Keratinocyte (primary cell): Measurements from ENCODE around the gene ZBTB17. TPM values are rescaled to one million over a fixed set of nuclear protein-coding genes. Genes with fewer than 3 reads are reported as not detected.

Experiments used
- DNase-seq: peaks from one replicate; pipeline ENCODE4 v3.0.0-alpha.2; 2011; ENCODE audit warnings: low read depth, missing footprints, low spot score
- FAIRE-seq: peaks from 2 replicates; lab custom pipeline; 2011; peaks lifted over from hg19 to GRCh38; lab: Jason Lieb, UNC
- H2AFZ ChIP-seq: 2 replicates; pipeline ENCODE4 v1.6.0; 2012; ENCODE audit warnings: low read length, control low read depth, inconsistent platforms; ENCODE audit not compliant: control insufficient read depth
- H3K27ac ChIP-seq: 2 replicates; pipeline ENCODE4 v1.5.1; 2011; ENCODE audit warnings: low read length; ENCODE audit not compliant: control insufficient read depth, insufficient read depth
- H3K27me3 ChIP-seq: 3 replicates; pipeline ENCODE4 v1.6.0; 2011; ENCODE audit warnings: low read length; ENCODE audit not compliant: control insufficient read depth, insufficient read depth; ENCODE audit errors: extremely low read depth
- H3K36me3 ChIP-seq, 2 experiments: 2 replicates in 1 of 2; 3 replicates in 1 of 2; pipeline ENCODE4 v1.5.1; 2011; ENCODE audit warnings: low read length in 2 of 2, mild to moderate bottlenecking in 1 of 2; ENCODE audit not compliant: control insufficient read depth in 2 of 2, insufficient read depth in 2 of 2; ENCODE audit errors: extremely low read depth in 1 of 2
- H3K4me1 ChIP-seq: 3 replicates; pipeline ENCODE4 v1.5.1; 2011; ENCODE audit warnings: low read length; ENCODE audit not compliant: control insufficient read depth, insufficient read depth; ENCODE audit errors: extremely low read depth
- H3K4me2 ChIP-seq: 3 replicates; pipeline ENCODE4 v1.6.0; 2011; ENCODE audit warnings: low read depth, low read length; ENCODE audit not compliant: control insufficient read depth, insufficient read depth; ENCODE audit errors: extremely low read depth
- H3K4me3 ChIP-seq, 3 experiments: fragments of 200-600 bp in 1 of 3; sonication (generic) in 1 of 3; 2 replicates in 2 of 3; 3 replicates in 1 of 3; pipeline ENCODE4 v1.5.1; 2011 to 2016; ENCODE audit warnings: low read length in 3 of 3, mild to moderate bottlenecking in 3 of 3, control low read depth in 2 of 3, inconsistent platforms in 1 of 3, low read depth in 1 of 3, mixed read lengths in 1 of 3, mixed run types in 1 of 3, moderate library complexity in 1 of 3; ENCODE audit not compliant: control insufficient read depth in 2 of 3, insufficient read depth in 2 of 3; ENCODE audit errors: extremely low read depth in 1 of 3
- H3K79me2 ChIP-seq: 2 replicates; pipeline ENCODE4 v1.6.0; 2012; ENCODE audit warnings: low read length; ENCODE audit not compliant: control insufficient read depth, insufficient read depth
- H3K9ac ChIP-seq: 3 replicates; pipeline ENCODE4 v1.6.0; 2011; ENCODE audit warnings: low read length; ENCODE audit not compliant: control insufficient read depth, insufficient read depth; ENCODE audit errors: extremely low read depth
- H3K9me1 ChIP-seq: 3 replicates; pipeline ENCODE4 v1.6.0; 2011; ENCODE audit warnings: low read length; ENCODE audit not compliant: control insufficient read depth, insufficient read depth; ENCODE audit errors: extremely low read depth
- H3K9me3 ChIP-seq: 2 replicates; pipeline ENCODE4 v1.5.1; 2012; ENCODE audit warnings: low read depth, low read length; ENCODE audit not compliant: control insufficient read depth
- H4K20me1 ChIP-seq: 3 replicates; pipeline ENCODE4 v1.6.0; 2011; ENCODE audit warnings: low read length; ENCODE audit not compliant: control insufficient read depth, insufficient read depth; ENCODE audit errors: extremely low read depth
- CTCF ChIP-seq, 3 experiments: IDR thresholded peaks in 1 of 3; conservative IDR thresholded peaks in 1 of 3; optimal IDR thresholded peaks in 1 of 3; 2 replicates in 2 of 3; 3 replicates in 1 of 3; pipeline versions ENCODE3 to v1.5.1; 2011; ENCODE audit warnings: low read length in 3 of 3, mild to moderate bottlenecking in 3 of 3, moderate library complexity in 2 of 3, control low read depth in 1 of 3, inconsistent platforms in 1 of 3; ENCODE audit not compliant: insufficient read depth in 2 of 3; ENCODE audit errors: extremely low read depth in 1 of 3
- EZH2 ChIP-seq: IDR thresholded peaks from one replicate; pipeline ENCODE4 v1.6.1; 2012; ENCODE audit warnings: inconsistent platforms, mild to moderate bottlenecking, low read length, moderate library complexity
- dilution Hi-C: fragments of 300-500 bp; cut with MboI; formaldehyde crosslinking; loops from one replicate; pipeline ENCODE4 v1.7.0; 2020; ENCODE audit warnings: low sequenced_read_pairs; ENCODE audit not compliant: extremely low pct_ligation_motif_present
- polyA plus RNA-seq, 5 experiments: library from polyadenylated mRNA; depleted of rRNA in 3 of 5; stranded (reverse) in 3 of 5; stranded (forward) in 1 of 5; unstranded in 1 of 5; fragments of >200 nt; gene quantifications; 1 replicate in 1 of 5; 2 replicates in 3 of 5; 3 replicates in 1 of 5; pipeline versions ENCODE4 v1.2.1 to v1.2.3, GENCODE V29; 2011 to 2012; ENCODE audit warnings: missing spikeins in 2 of 5, low read depth in 1 of 5, low replicate concordance in 1 of 5

Gene ZBTB17
- polyA plus RNA-seq, 1 donor (not counting 4 experiments of a cell fraction or from before 2014, with no cell fraction given), result 18.4 TPM

GRCh38 chr1:15988856-15989736, 13.2 kb upstream of the ZBTB17 start:
- H3K9ac ChIP-seq, result no peak overlapping the region
- dilution Hi-C loops, result no loop called here
- H3K27me3 ChIP-seq, result no peaks in the 10 kb centered on the region
- H3K79me2 ChIP-seq, result no peaks in the 10 kb centered on the region
- TF ChIP-seq EZH2 (no peak), CTCF (optimal IDR thresholded peaks at IDR 0.05 in 1 of 3, IDR thresholded peaks at IDR 0.05 in 1 of 3, conservative IDR thresholded peaks at IDR 0.05 in 1 of 3; ENCODE audit: extremely low read depth in 1 of 3, insufficient read depth in 2 of 3, low read length in 3 of 3) (no peak)
- no peaks in the 10 kb centered on the region for H3K36me3 ChIP-seq
- no peaks in the 10 kb centered on the region for H3K9me3 ChIP-seq
- H4K20me1 ChIP-seq, result no peaks in the 10 kb centered on the region
- no peaks in the 10 kb centered on the region for H3K9me1 ChIP-seq
- peaks cover 2% of the 10 kb centered on the region for H3K4me1 ChIP-seq
- DNase-seq, result no peak
- no peak for FAIRE-seq
- H3K27ac ChIP-seq, result no peak overlapping the region
- H3K4me2 ChIP-seq, result no peak overlapping the region
- H3K4me3 ChIP-seq, result no peak overlapping the region
- no peak overlapping the region for H2AFZ ChIP-seq

GRCh38 chr1:15985611-15986297, 9.9 kb upstream of the ZBTB17 start:
- Histone ChIP-seq H2AFZ (no peak overlapping the region), H3K9me1 (no peaks in the 10 kb centered on the region), H3K4me3 (no peak overlapping the region), H3K27ac (no peak overlapping the region), H3K36me3 (no peaks in the 10 kb centered on the region), H3K27me3 (no peaks in the 10 kb centered on the region), H4K20me1 (no peaks in the 10 kb centered on the region), H3K4me2 (no peak overlapping the region), H3K9ac (no peak overlapping the region), H3K9me3 (peaks cover 3% of the 10 kb centered on the region), H3K79me2 (no peaks in the 10 kb centered on the region), H3K4me1 (peaks cover 2% of the 10 kb centered on the region)
- TF ChIP-seq CTCF (optimal IDR thresholded peaks at IDR 0.05 in 1 of 3, IDR thresholded peaks at IDR 0.05 in 1 of 3, conservative IDR thresholded peaks at IDR 0.05 in 1 of 3; ENCODE audit: extremely low read depth in 1 of 3, insufficient read depth in 2 of 3, low read length in 3 of 3) (no peak), EZH2 (no peak)
- DNase-seq (no peak), FAIRE-seq (no peak)
- dilution Hi-C loops, result no loop called here
